HCT116 (cell line): ENCODE data around the gene SLC36A2. TPM values are rescaled to one million over a fixed set of nuclear protein-coding genes. Genes with fewer than 3 reads are reported as not detected.

ENCODE experiments used
- ATAC-seq: fragments of 200-7000 bp; cut with Tn5 transposase; 2 replicates; pipeline ENCODE4 v1.9.1; 2020; ENCODE audit warnings: mild to moderate bottlenecking, moderate library complexity
- BruUV-seq: library from RNA; stranded (reverse); fragments of 400-500 nt; replicated peaks from 2 replicates; lab custom pipeline; 2021; lab: Mats Ljungman, UMichigan
- CTCF ChIA-PET: fragments of 300-600 bp; sonication (Branson Sonifier 250); formaldehyde crosslinking; loops from one replicate; lab custom pipeline; 2021; ENCODE audit warnings: antibody characterized with exemption; lab: Charles Lee
- POLR2A ChIA-PET: fragments of 300-600, 350-600 bp; sonication (Branson Sonifier 250); formaldehyde crosslinking; loops from one replicate; lab custom pipeline; 2021; ENCODE audit warnings: antibody characterized with exemption; lab: Charles Lee
- RAD21 ChIA-PET, 2 experiments: fragments of 300-600 bp; sonication (Branson Sonifier 250); formaldehyde crosslinking; loops; one replicate each; lab custom pipeline; 2023; ENCODE audit warnings: low total read pairs in 2 of 2; ENCODE audit not compliant: uncharacterized antibody in 2 of 2, unreplicated experiment in 2 of 2, low non-redundant PET in 1 of 2; lab: Charles Lee
- DNase-seq: peaks from one replicate; pipeline ENCODE4 v3.0.0-alpha.2; 2010; ENCODE audit warnings: low read depth, low spot score
- H2AFZ ChIP-seq: fragments of 200-600 bp; shearing (Covaris generic), sonication (generic); 2 replicates; pipeline ENCODE4 v1.6.1; 2017; ENCODE audit warnings: low read depth, mixed run types, mixed read lengths, antibody characterized with exemption, low read length; ENCODE audit not compliant: poor library complexity, severe bottlenecking
- H3K27ac ChIP-seq: 2 replicates; pipeline ENCODE4 v1.5.1; 2012; ENCODE audit warnings: low read depth, low read length
- H3K27me3 ChIP-seq: fragments of 200-600 bp; sonication (generic); 2 replicates; pipeline ENCODE4 v1.6.1; 2016; ENCODE audit warnings: mixed run types, low read length, mixed read lengths; ENCODE audit not compliant: insufficient read depth
- H3K36me3 ChIP-seq, 2 experiments: fragments of 200-500 bp in 1 of 2; fragments of 200-600 bp in 1 of 2; sonication (Bioruptor generic) in 1 of 2; sonication (generic) in 1 of 2; 2 replicates each; pipeline versions ENCODE4 v1.5.1 to v1.6.1; 2014 to 2016; ENCODE audit warnings: low read length in 2 of 2, inconsistent platforms in 1 of 2, mixed read lengths in 1 of 2, mixed run types in 1 of 2; ENCODE audit not compliant: insufficient read depth in 2 of 2, control insufficient read depth in 1 of 2
- H3K4me1 ChIP-seq, 2 experiments: fragments of 200-600 bp in 1 of 2; sonication (generic) in 1 of 2; 2 replicates each; pipeline versions ENCODE4 v1.5.1 to v1.6.1; 2012 to 2017; ENCODE audit warnings: low read length in 2 of 2, inconsistent platforms in 1 of 2, mild to moderate bottlenecking in 1 of 2, mixed read lengths in 1 of 2, mixed run types in 1 of 2, moderate library complexity in 1 of 2; ENCODE audit not compliant: insufficient read depth in 2 of 2, control insufficient read depth in 1 of 2
- H3K4me2 ChIP-seq: fragments of 200-600 bp; sonication (generic); 2 replicates; pipeline ENCODE4 v1.6.1; 2017; ENCODE audit warnings: mixed run types, low read length, mixed read lengths
- H3K4me3 ChIP-seq, 2 experiments: fragments of 200-600 bp in 1 of 2; sonication (generic) in 1 of 2; replicated peaks in 1 of 2; 2 replicates each; pipeline ENCODE4 v1.5.1; 2011 to 2016; ENCODE audit warnings: low read length in 2 of 2, control low read depth in 1 of 2, low read depth in 1 of 2, mild to moderate bottlenecking in 1 of 2, mixed read lengths in 1 of 2, mixed run types in 1 of 2
- H3K79me2 ChIP-seq: fragments of 200-600 bp; sonication (generic); 2 replicates; pipeline ENCODE4 v1.6.1; 2017; ENCODE audit warnings: mild to moderate bottlenecking, mixed run types, low read length, moderate library complexity, mixed read lengths; ENCODE audit not compliant: insufficient read depth
- H3K9ac ChIP-seq: fragments of 200-600 bp; sonication (generic); 2 replicates; pipeline ENCODE4 v1.6.1; 2016; ENCODE audit warnings: low read length, mixed read lengths
- H3K9me2 ChIP-seq: fragments of 200-600 bp; sonication (generic), shearing (Covaris generic); 2 replicates; pipeline ENCODE4 v1.6.1; 2017; ENCODE audit warnings: mixed run types, mild to moderate bottlenecking, moderate library complexity; ENCODE audit not compliant: insufficient read depth
- H3K9me3 ChIP-seq, 2 experiments: fragments of 200-500 bp in 1 of 2; fragments of 200-600 bp in 1 of 2; sonication (Bioruptor generic) in 1 of 2; sonication (generic) in 1 of 2; 2 replicates each; pipeline ENCODE4 v1.6.1; 2014 to 2017; ENCODE audit warnings: low read length in 2 of 2, mixed read lengths in 2 of 2, inconsistent platforms in 1 of 2, low read depth in 1 of 2, mild to moderate bottlenecking in 1 of 2, mixed run types in 1 of 2, moderate library complexity in 1 of 2; ENCODE audit not compliant: control insufficient read depth in 1 of 2, insufficient read depth in 1 of 2
- H4K20me1 ChIP-seq: fragments of 200-600 bp; sonication (generic), shearing (Covaris generic); 2 replicates; pipeline ENCODE4 v1.6.1; 2017; ENCODE audit warnings: mixed run types, mild to moderate bottlenecking, moderate library complexity; ENCODE audit not compliant: insufficient read depth
- ELF1 ChIP-seq: IDR thresholded peaks from 2 replicates; pipeline ENCODE4 v1.6.1; 2012; ENCODE audit warnings: low read depth, borderline replicate concordance
- EZH2 ChIP-seq: fragments of 200-600 bp; sonication (generic); IDR thresholded peaks from 2 replicates; pipeline ENCODE4 v1.6.1; 2017; ENCODE audit warnings: antibody characterized with exemption, mixed run types
- EZH2phosphoT487 ChIP-seq: fragments of 200-600 bp; IDR thresholded peaks from 2 replicates; pipeline ENCODE4 v1.6.1; 2018; ENCODE audit warnings: antibody characterized with exemption, borderline replicate concordance
- POLR2A ChIP-seq: IDR thresholded peaks from 2 replicates; pipeline ENCODE4 v1.7.0; 2011; ENCODE audit warnings: borderline replicate concordance; ENCODE audit not compliant: insufficient read depth, insufficient read length; ENCODE audit errors: extremely low read depth
- POLR2AphosphoS5 ChIP-seq: IDR thresholded peaks from 2 replicates; pipeline ENCODE4 v1.6.1; 2011; ENCODE audit warnings: mild to moderate bottlenecking, low read depth, low read length, moderate library complexity
- RAD21 ChIP-seq: IDR thresholded peaks from 2 replicates; pipeline ENCODE4 v1.6.1; 2012; ENCODE audit warnings: low read depth, mild to moderate bottlenecking
- SRF ChIP-seq: IDR thresholded peaks from 2 replicates; pipeline ENCODE4 v1.6.1; 2012; ENCODE audit warnings: low read depth
- TCF7L2 ChIP-seq: IDR thresholded peaks from 2 replicates; pipeline ENCODE4 v1.7.0; 2011; ENCODE audit warnings: borderline replicate concordance, inconsistent platforms; ENCODE audit not compliant: insufficient read depth, insufficient read length; ENCODE audit errors: extremely low read depth
- ZFX ChIP-seq: fragments of 450-650 bp; IDR thresholded peaks from 2 replicates; pipeline ENCODE4 v1.6.1; 2017
- intact Hi-C: fragments of 100-400 bp; cut with micrococcal nuclease; formaldehyde crosslinking; loops from 2 replicates; pipeline ENCODE4 v1.10.0; 2022
- total RNA-seq: library from RNA; stranded (reverse); gene quantifications from one replicate; pipeline ENCODE4 v1.2.1, GENCODE V29; 2021; ENCODE audit not compliant: unreplicated experiment
- TF ChIP-seq, protein P1 (sequence below): IDR thresholded peaks from 2 replicates; pipeline ENCODE4 v1.6.1; 2012
- TF ChIP-seq, protein P2 (sequence below), 3 experiments: fragments of 200-600 bp in 1 of 3; sonication (generic) in 1 of 3; IDR thresholded peaks in 2 of 3; conservative IDR thresholded peaks in 1 of 3; 2 replicates each; pipeline ENCODE4 v1.5.1; 2012 to 2017; ENCODE audit warnings: low read depth in 2 of 3, low read length in 2 of 3, antibody characterized with exemption in 1 of 3, borderline replicate concordance in 1 of 3, control low read depth in 1 of 3, mild to moderate bottlenecking in 1 of 3, mixed read lengths in 1 of 3, mixed run types in 1 of 3, moderate library complexity in 1 of 3; ENCODE audit not compliant: insufficient read depth in 1 of 3

SLC36A2 gene
- total RNA-seq, 1 experiment from 2014 or later = not detected

- no peak for DNase-seq
- ChIA-PET POLR2A (no interaction called here), RAD21 (no interaction called here), CTCF (interaction anchor here (0.7 to 1.4 kb wide), 4 partner anchors 29 to 334 kb away, joined by 3 to 5 read pairs (median 4); partner anchors contain the start of gene SLC36A1)
- intact Hi-C loops = loop anchor here (5.0 to 10.0 kb wide), 2 partner anchors 177 to 424 kb away; no protein-coding TSS in a partner anchor
- Histone ChIP-seq H3K9ac (no peak overlapping the region), H3K4me3 (no peak overlapping the region), H3K4me1 (no peaks in the 10 kb centered on the region), H3K9me3 (no peaks in the 10 kb centered on the region), H2AFZ (no peak overlapping the region), H3K27me3 (no peaks in the 10 kb centered on the region), H4K20me1 (no peaks in the 10 kb centered on the region), H3K9me2 (no peaks in the 10 kb centered on the region), H3K27ac (no peak overlapping the region), H3K79me2 (no peaks in the 10 kb centered on the region), H3K4me2 (no peak overlapping the region), H3K36me3 (no peaks in the 10 kb centered on the region)
- no TSS peak for BruUV-seq
- no peak for ATAC-seq
- TF ChIP-seq SRF = no peak
- no peak for TF ChIP-seq POLR2AphosphoS5
- no peak for TF ChIP-seq RAD21
- no peak for TF ChIP-seq ZFX
- TF ChIP-seq, protein P1, sequence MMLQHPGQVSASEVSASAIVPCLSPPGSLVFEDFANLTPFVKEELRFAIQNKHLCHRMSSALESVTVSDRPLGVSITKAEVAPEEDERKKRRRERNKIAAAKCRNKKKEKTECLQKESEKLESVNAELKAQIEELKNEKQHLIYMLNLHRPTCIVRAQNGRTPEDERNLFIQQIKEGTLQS = no peak
- no peak for TF ChIP-seq TCF7L2
- TF ChIP-seq, protein P2, sequence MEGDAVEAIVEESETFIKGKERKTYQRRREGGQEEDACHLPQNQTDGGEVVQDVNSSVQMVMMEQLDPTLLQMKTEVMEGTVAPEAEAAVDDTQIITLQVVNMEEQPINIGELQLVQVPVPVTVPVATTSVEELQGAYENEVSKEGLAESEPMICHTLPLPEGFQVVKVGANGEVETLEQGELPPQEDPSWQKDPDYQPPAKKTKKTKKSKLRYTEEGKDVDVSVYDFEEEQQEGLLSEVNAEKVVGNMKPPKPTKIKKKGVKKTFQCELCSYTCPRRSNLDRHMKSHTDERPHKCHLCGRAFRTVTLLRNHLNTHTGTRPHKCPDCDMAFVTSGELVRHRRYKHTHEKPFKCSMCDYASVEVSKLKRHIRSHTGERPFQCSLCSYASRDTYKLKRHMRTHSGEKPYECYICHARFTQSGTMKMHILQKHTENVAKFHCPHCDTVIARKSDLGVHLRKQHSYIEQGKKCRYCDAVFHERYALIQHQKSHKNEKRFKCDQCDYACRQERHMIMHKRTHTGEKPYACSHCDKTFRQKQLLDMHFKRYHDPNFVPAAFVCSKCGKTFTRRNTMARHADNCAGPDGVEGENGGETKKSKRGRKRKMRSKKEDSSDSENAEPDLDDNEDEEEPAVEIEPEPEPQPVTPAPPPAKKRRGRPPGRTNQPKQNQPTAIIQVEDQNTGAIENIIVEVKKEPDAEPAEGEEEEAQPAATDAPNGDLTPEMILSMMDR (IDR thresholded peaks at IDR 0.05 in 2 of 3, conservative IDR thresholded peaks at IDR 0.05 in 1 of 3; ENCODE audit: borderline replicate concordance in 1 of 3, insufficient read depth in 1 of 3, low read depth in 2 of 3, low read length in 2 of 3) = no peak
- TF ChIP-seq ELF1 = no peak
- TF ChIP-seq EZH2phosphoT487 = no peak
- TF ChIP-seq EZH2 = no peak
- TF ChIP-seq POLR2A = no peak
Observed at GRCh38 chr5:151317871-151318270, 29.5 kb downstream of the SLC36A2 start.
